ENCODE results near the gene MYO16. TPM values are rescaled to one million over a fixed set of nuclear protein-coding genes. Genes with fewer than 3 reads are reported as not detected.
"Not testable (repeated sequence)": the region's sequence is repeated elsewhere in the genome, so short reads cannot be mapped to it uniquely, and the experiment has no call there.

MYO16 gene
- total and polyA plus RNA-seq, 9 donors: 12.1 to 29.7 (median 16.4) TPM

GRCh38 chr13:108974686-108975085 is 345.3 kb downstream of the MYO16 start:
- H3K4me3 ChIP-seq (ENCODE audit: low read length): no peak overlapping the region
- no peak overlapping the region for H3K27ac ChIP-seq (ENCODE audit: low read length)
- no peaks in the 10 kb centered on the region for H3K27me3 ChIP-seq (ENCODE audit: control insufficient read depth, insufficient read depth, low read length)
- H3K36me3 ChIP-seq (ENCODE audit: control insufficient read depth, insufficient read depth, low read length): no peaks in the 10 kb centered on the region
- DNase-seq: no peak
- no peaks in the 10 kb centered on the region for H3K4me1 ChIP-seq (ENCODE audit: control insufficient read depth, insufficient read depth, low read length)
- no peaks in the 10 kb centered on the region for H3K9me3 ChIP-seq (replicated peaks; ENCODE audit: control insufficient read depth, low read depth, low read length)

- 11% methylated on average over 1 of the region's 5 CpGs for WGBS (ENCODE audit: insufficient coverage)
- H3K27ac ChIP-seq (ENCODE audit: low read length): no peak overlapping the region
- no peaks in the 10 kb centered on the region for H3K9me3 ChIP-seq (replicated peaks; ENCODE audit: control insufficient read depth, low read depth, low read length)
- peak; percentile 83 for DNase-seq
- no peaks in the 10 kb centered on the region for H3K27me3 ChIP-seq (ENCODE audit: control insufficient read depth, insufficient read depth, low read length)
- H3K4me1 ChIP-seq (ENCODE audit: control insufficient read depth, insufficient read depth, low read length): no peaks in the 10 kb centered on the region
- H3K4me3 ChIP-seq (ENCODE audit: low read length): no peak overlapping the region
- no peaks in the 10 kb centered on the region for H3K36me3 ChIP-seq (ENCODE audit: control insufficient read depth, insufficient read depth, low read length)
Observed at GRCh38 chr13:108980237-108980636, 350.8 kb downstream of the MYO16 start.

DNA sequence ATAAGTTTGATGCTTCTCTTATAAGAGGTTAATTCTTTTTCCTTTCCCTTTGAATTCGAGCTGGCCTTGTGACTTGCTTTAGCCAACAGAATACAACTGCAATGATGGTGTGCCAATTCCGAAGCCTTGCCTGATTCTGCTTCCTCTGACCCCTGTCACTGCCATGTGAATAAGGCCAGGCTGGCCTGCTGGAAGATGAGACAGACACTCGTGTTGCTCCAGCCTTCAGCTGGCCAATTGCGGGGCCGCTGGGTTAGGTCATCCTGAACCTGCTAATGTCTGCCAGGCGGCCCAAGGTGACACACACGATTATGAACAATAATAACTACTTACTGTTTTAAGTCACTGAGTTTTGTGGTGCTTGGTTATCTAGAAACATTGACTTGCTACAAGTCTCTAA is 352.0 kb downstream of the MYO16 start:
- no peaks in the 10 kb centered on the region for H3K9me3 ChIP-seq (replicated peaks; ENCODE audit: control insufficient read depth, low read depth, low read length)
- H3K36me3 ChIP-seq (ENCODE audit: control insufficient read depth, insufficient read depth, low read length): no peaks in the 10 kb centered on the region
- no peaks in the 10 kb centered on the region for H3K27me3 ChIP-seq (ENCODE audit: control insufficient read depth, insufficient read depth, low read length)
- H3K27ac ChIP-seq (ENCODE audit: low read length): no peak overlapping the region
- H3K4me3 ChIP-seq (ENCODE audit: low read length): no peak overlapping the region
- WGBS (ENCODE audit: insufficient coverage): 78% methylated on average over 4 of the region's 7 CpGs
- H3K4me1 ChIP-seq (ENCODE audit: control insufficient read depth, insufficient read depth, low read length): no peaks in the 10 kb centered on the region
- DNase-seq: no peak

- Histone ChIP-seq H3K27me3 (ENCODE audit: control insufficient read depth, insufficient read depth, low read length) (no peaks in the 10 kb centered on the region), H3K9me3 (replicated peaks; ENCODE audit: control insufficient read depth, low read depth, low read length) (no peaks in the 10 kb centered on the region), H3K27ac (ENCODE audit: low read length) (no peak overlapping the region), H3K36me3 (ENCODE audit: control insufficient read depth, insufficient read depth, low read length) (no peaks in the 10 kb centered on the region), H3K4me1 (ENCODE audit: control insufficient read depth, insufficient read depth, low read length) (peaks cover 2% of the 10 kb centered on the region), H3K4me3 (ENCODE audit: low read length) (no peak overlapping the region)
- DNase-seq: no peak
- no CpG with 5 or more reads among the region's 6 CpGs for WGBS (ENCODE audit: insufficient coverage)
Observed at GRCh38 chr13:108983273-108983672, 353.9 kb downstream of the MYO16 start.

- no peak for DNase-seq
- WGBS (ENCODE audit: insufficient coverage): 86% methylated on average over 5 of the region's 7 CpGs
- Histone ChIP-seq H3K9me3 (replicated peaks; ENCODE audit: control insufficient read depth, low read depth, low read length) (no peaks in the 10 kb centered on the region), H3K36me3 (ENCODE audit: control insufficient read depth, insufficient read depth, low read length) (no peaks in the 10 kb centered on the region), H3K4me1 (ENCODE audit: control insufficient read depth, insufficient read depth, low read length) (peaks cover 2% of the 10 kb centered on the region), H3K27me3 (ENCODE audit: control insufficient read depth, insufficient read depth, low read length) (no peaks in the 10 kb centered on the region), H3K4me3 (ENCODE audit: low read length) (no peak overlapping the region), H3K27ac (ENCODE audit: low read length) (no peak overlapping the region)
Observed at GRCh38 chr13:108984251-108984920, 355.0 kb downstream of the MYO16 start.

DNA sequence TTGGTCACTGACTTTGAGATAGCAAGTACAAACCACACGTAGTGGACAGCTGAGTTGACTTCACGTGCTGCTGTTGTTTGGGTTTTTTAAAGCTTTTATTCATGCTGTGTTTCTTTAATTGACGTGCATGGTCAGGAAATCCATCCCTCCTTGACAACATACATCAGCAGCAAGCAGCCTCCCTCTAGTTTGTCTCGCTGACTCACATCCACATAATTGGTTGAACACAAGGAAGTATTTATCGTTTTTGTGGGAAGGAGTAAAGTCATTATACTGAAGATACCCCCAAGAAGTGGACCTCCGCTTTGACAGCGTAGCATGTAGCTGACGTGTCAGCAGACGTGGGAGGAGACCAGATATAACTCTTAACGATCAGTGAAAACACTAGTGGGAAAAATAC is 355.8 kb downstream of the MYO16 start:
- Histone ChIP-seq H3K4me1 (ENCODE audit: control insufficient read depth, insufficient read depth, low read length) (peaks cover 2% of the 10 kb centered on the region), H3K27ac (ENCODE audit: low read length) (no peak overlapping the region), H3K36me3 (ENCODE audit: control insufficient read depth, insufficient read depth, low read length) (no peaks in the 10 kb centered on the region), H3K9me3 (replicated peaks; ENCODE audit: control insufficient read depth, low read depth, low read length) (no peaks in the 10 kb centered on the region), H3K27me3 (ENCODE audit: control insufficient read depth, insufficient read depth, low read length) (no peaks in the 10 kb centered on the region), H3K4me3 (ENCODE audit: low read length) (no peak overlapping the region)
- WGBS (ENCODE audit: insufficient coverage): 92% methylated on average over 5 of the region's 10 CpGs
- DNase-seq: no peak

DNA sequence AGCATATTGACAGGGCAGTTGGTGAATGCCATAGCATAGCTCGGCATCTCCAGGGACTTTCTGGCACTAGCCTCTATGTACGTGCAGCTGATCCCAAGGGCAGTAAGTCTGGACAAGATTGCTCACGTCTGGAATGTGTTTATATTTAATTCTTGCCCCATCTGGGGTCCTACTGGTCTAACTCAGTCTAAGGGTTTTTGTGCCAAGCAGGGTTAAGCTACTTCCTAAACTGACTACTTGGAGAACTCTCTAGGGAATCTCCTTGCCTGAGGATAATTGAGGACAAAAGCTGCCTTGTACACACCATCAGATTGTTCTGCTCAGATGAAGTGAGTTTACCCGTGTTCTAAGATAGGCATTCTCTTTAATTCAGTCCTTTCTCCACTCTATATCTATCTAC is 358.1 kb downstream of the MYO16 start:
- no peak for DNase-seq
- Histone ChIP-seq H3K36me3 (ENCODE audit: control insufficient read depth, insufficient read depth, low read length) (no peaks in the 10 kb centered on the region), H3K9me3 (replicated peaks; ENCODE audit: control insufficient read depth, low read depth, low read length) (no peaks in the 10 kb centered on the region), H3K27ac (ENCODE audit: low read length) (no peak overlapping the region), H3K27me3 (ENCODE audit: control insufficient read depth, insufficient read depth, low read length) (no peaks in the 10 kb centered on the region), H3K4me1 (ENCODE audit: control insufficient read depth, insufficient read depth, low read length) (peaks cover 2% of the 10 kb centered on the region), H3K4me3 (ENCODE audit: low read length) (no peak overlapping the region)
- 50% methylated on average over 1 of the region's 4 CpGs for WGBS (ENCODE audit: insufficient coverage)

DNA sequence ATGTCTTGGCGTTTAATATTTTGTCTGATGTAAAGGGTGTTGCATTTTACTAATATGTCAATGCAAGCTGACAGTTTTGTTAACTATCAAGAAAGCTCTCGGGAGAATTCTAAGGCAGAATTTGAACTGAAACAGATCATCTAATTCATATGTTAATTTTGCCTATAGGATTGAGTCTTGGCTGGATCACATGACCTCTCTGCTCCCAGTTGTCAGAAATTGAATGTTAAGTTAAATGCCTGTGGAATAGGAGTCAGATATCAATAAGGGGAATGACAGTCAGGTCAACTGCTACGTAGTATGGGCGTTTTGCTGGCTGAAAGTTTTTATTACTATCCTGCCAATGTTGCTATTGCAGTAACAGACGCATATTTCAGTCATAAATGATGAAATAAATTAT is 358.5 kb downstream of the MYO16 start:
- no peaks in the 10 kb centered on the region for H3K9me3 ChIP-seq (replicated peaks; ENCODE audit: control insufficient read depth, low read depth, low read length)
- H3K4me3 ChIP-seq (ENCODE audit: low read length): no peak overlapping the region
- DNase-seq: no peak
- no peaks in the 10 kb centered on the region for H3K27me3 ChIP-seq (ENCODE audit: control insufficient read depth, insufficient read depth, low read length)
- H3K4me1 ChIP-seq (ENCODE audit: control insufficient read depth, insufficient read depth, low read length): peaks cover 2% of the 10 kb centered on the region
- no CpG with 5 or more reads among the region's 5 CpGs for WGBS (ENCODE audit: insufficient coverage)
- H3K27ac ChIP-seq (ENCODE audit: low read length): no peak overlapping the region
- no peaks in the 10 kb centered on the region for H3K36me3 ChIP-seq (ENCODE audit: control insufficient read depth, insufficient read depth, low read length)

- no CpG with 5 or more reads among the region's 3 CpGs for WGBS (ENCODE audit: insufficient coverage)
- not testable (repeated sequence) for H3K27ac ChIP-seq (ENCODE audit: low read length); H3K27me3 ChIP-seq (ENCODE audit: control insufficient read depth, insufficient read depth, low read length); H3K36me3 ChIP-seq (ENCODE audit: control insufficient read depth, insufficient read depth, low read length); H3K9me3 ChIP-seq (replicated peaks; ENCODE audit: control insufficient read depth, low read depth, low read length); DNase-seq; H3K4me3 ChIP-seq (ENCODE audit: low read length); H3K4me1 ChIP-seq (ENCODE audit: control insufficient read depth, insufficient read depth, low read length)
Observed at GRCh38 chr13:108991416-108991815, 362.0 kb downstream of the MYO16 start.

DNA sequence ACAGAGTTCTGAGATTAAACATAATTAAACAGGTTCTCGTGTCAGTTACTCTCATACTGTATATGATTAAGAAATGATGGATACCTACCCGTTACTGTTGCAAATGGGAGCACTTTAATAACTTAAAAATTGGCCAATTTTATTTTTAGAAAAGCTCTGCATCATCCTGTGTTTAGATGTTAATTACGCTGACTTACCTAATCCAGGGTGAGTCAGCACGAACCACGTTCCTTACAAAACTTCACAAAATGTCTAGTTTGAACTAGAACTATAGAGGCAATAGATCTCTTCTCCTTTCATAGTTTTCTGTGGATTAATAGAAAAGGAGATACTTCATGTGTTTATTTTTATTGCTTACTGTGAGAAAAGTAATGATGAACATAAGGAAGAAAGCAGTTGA is 363.9 kb downstream of the MYO16 start:
- WGBS (ENCODE audit: insufficient coverage): no CpG with 5 or more reads among the region's 5 CpGs

GRCh38 chr13:108996430-108996829 is 367.0 kb downstream of the MYO16 start:
- no peaks in the 10 kb centered on the region for H3K36me3 ChIP-seq (ENCODE audit: control insufficient read depth, insufficient read depth, low read length)
- H3K27ac ChIP-seq (ENCODE audit: low read length): no peak overlapping the region
- no peak overlapping the region for H3K4me3 ChIP-seq (ENCODE audit: low read length)
- no peaks in the 10 kb centered on the region for H3K9me3 ChIP-seq (replicated peaks; ENCODE audit: control insufficient read depth, low read depth, low read length)
- no peaks in the 10 kb centered on the region for H3K4me1 ChIP-seq (ENCODE audit: control insufficient read depth, insufficient read depth, low read length)
- no peak for DNase-seq
- H3K27me3 ChIP-seq (ENCODE audit: control insufficient read depth, insufficient read depth, low read length): no peaks in the 10 kb centered on the region

More for the DNA sequence above, 363.9 kb downstream of the MYO16 start:
- Histone ChIP-seq H3K27me3 (ENCODE audit: control insufficient read depth, insufficient read depth, low read length) (no peaks in the 10 kb centered on the region), H3K4me1 (ENCODE audit: control insufficient read depth, insufficient read depth, low read length) (no peaks in the 10 kb centered on the region), H3K4me3 (ENCODE audit: low read length) (no peak overlapping the region), H3K27ac (ENCODE audit: low read length) (no peak overlapping the region), H3K9me3 (replicated peaks; ENCODE audit: control insufficient read depth, low read depth, low read length) (no peaks in the 10 kb centered on the region), H3K36me3 (ENCODE audit: control insufficient read depth, insufficient read depth, low read length) (no peaks in the 10 kb centered on the region)
- DNase-seq: no peak

Measured in muscle of leg (tissue), 11 donors.